Sigmoid colon (tissue), 4 donors: Measurements from ENCODE around the gene FBF1.

ENCODE experiments used
- CTCF ChIP-seq, 4 experiments: fragments of 450-650 bp in 3 of 4; fragments of 200-600 bp in 1 of 4; IDR thresholded peaks; one replicate each; pipeline ENCODE4 v1.5.1; 2016 to 2019; ENCODE audit warnings: antibody characterized with exemption in 4 of 4, mild to moderate bottlenecking in 3 of 4, moderate library complexity in 2 of 4
- EP300 ChIP-seq, 4 donors: sonication (generic); formaldehyde crosslinking; IDR thresholded peaks; one replicate each; pipeline ENCODE4 v1.6.1; 2017; ENCODE audit warnings: antibody characterized with exemption in 4 of 4
- POLR2A ChIP-seq, 2 donors: fragments of 450-650 bp; IDR thresholded peaks; one replicate each; pipeline ENCODE4 v1.6.1; 2016; ENCODE audit warnings: antibody characterized with exemption in 2 of 2, mild to moderate bottlenecking in 2 of 2, moderate library complexity in 2 of 2

DNA sequence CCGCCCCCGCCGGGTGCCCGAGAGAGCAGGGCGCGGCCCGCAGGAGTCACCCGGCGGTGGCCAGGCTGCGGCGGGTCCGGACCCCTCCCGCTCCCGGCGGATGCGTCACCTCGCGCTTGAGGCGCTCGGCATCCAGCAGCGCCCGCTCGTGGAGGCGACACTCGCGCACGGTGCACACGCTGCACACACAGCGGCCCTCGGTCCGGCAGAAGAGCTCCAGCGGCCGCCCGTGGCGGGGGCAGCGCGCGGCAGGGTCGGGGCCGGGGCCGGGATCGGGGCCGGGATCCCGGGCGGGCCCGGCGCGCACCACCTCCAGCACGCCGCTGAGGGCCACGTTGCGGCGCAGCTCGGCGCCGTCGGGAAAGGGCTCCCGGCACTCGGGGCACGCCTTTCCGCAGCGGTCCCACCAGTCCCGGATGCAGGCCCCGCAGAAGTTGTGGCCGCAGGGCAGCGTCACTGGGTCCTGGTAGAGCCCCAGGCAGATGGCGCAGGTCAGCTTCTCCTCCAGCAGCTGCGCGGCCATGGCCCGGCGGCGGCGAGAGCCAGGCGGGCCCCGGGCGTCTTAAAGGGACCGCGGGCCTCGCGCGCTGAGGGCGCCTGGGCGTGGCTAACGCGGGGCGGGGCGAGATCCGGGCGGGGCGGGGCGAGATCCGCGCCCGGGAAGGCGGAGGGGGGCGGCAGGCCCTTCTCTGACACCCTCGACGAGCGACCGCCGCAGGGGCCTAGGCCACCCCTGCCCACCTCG, 44.3 kb downstream of the FBF1 start, which contains the start of gene TRIM65:
- TF ChIP-seq POLR2A (IDR thresholded peaks at IDR 0.05) (peak; percentile 41 to 61), CTCF (IDR thresholded peaks at IDR 0.05) (no peak), EP300 (IDR thresholded peaks at IDR 0.05) (no peak)
